Measurements from ENCODE around the gene AFF1.

DNA sequence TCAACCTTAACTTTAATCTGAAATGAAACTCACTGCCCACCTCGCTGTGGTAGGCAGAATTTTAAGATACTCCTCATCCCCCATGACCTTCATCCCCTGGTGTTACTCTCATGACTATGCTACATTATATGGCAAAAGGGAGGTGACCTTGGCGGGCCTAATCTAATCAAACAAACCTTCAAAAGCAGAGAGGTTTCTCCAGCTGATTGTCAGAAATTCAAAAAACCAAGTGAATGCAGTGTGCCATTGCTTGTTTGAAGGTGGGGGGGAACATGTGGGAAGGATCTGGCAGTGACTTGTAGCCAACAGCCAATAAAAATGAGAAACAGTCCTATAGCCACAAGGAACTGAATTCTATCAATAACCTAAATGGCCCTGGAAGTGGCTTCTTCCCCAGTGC, 237.1 kb downstream of the AFF1 start:
- TF ChIP-seq CTCF (IDR thresholded peaks at IDR 0.05) (no peak), POLR2AphosphoS5 (IDR thresholded peaks at IDR 0.05; ENCODE audit: insufficient read depth in 1 of 2, low read depth in 1 of 2) (no peak)
